GM21515 (cell line): ENCODE results near the gene ZKSCAN3.
A peak's percentile ranks its signal among the peaks of the same experiment; 100 is the strongest.
"Not testable (repeated sequence)": the region's sequence is repeated elsewhere in the genome, so short reads cannot be mapped to it uniquely, and the experiment has no call there.

Experiments used
- ATAC-seq: cut with Tn5 transposase; IDR thresholded peaks from one replicate; pipeline ENCODE4 v1.9.1; 2021; ENCODE audit not compliant: unreplicated experiment

Gene ZKSCAN3

GRCh38 chr6:28371280-28371679 lies 21.5 kb downstream of the ZKSCAN3 start:
- ATAC-seq: no peak

- ATAC-seq: no peak
Observed at GRCh38 chr6:28371706-28372451, 22.1 kb downstream of the ZKSCAN3 start.

GRCh38 chr6:28373925-28374324 lies 24.2 kb downstream of the ZKSCAN3 start:
- no peak for ATAC-seq

- ATAC-seq: no peak
Observed at GRCh38 chr6:28377879-28378278, 28.1 kb downstream of the ZKSCAN3 start.

GRCh38 chr6:28378644-28379043 lies 28.9 kb downstream of the ZKSCAN3 start:
- no peak for ATAC-seq

GRCh38 chr6:28380381-28380780 lies 30.6 kb downstream of the ZKSCAN3 start:
- no peak for ATAC-seq

- ATAC-seq: peak; percentile 91
Observed at GRCh38 chr6:28383235-28384142, 33.7 kb downstream of the ZKSCAN3 start.

- ATAC-seq: no peak
Observed at GRCh38 chr6:28384143-28384533, 34.4 kb downstream of the ZKSCAN3 start.

GRCh38 chr6:28390688-28391087 lies 40.9 kb downstream of the ZKSCAN3 start:
- no peak for ATAC-seq

GRCh38 chr6:28393912-28394662 lies 44.3 kb downstream of the ZKSCAN3 start:
- ATAC-seq: no peak

- no peak for ATAC-seq
Observed at GRCh38 chr6:28395918-28396317, 46.2 kb downstream of the ZKSCAN3 start.

GRCh38 chr6:28399350-28400121 lies 49.8 kb downstream of the ZKSCAN3 start, which contains the start of gene ZSCAN12:
Gene ZSCAN12 (minus strand): TSS chr6:28399747. CDS start chr6:28398405, 1,342 bp downstream.
- peak; percentile 86 for ATAC-seq

- no peak for ATAC-seq
Observed at GRCh38 chr6:28400122-28400451, 50.3 kb downstream of the ZKSCAN3 start.

GRCh38 chr6:28401172-28401571 lies 51.4 kb downstream of the ZKSCAN3 start:
- no peak for ATAC-seq

- no peak for ATAC-seq
Observed at GRCh38 chr6:28402197-28402596, 52.5 kb downstream of the ZKSCAN3 start.

GRCh38 chr6:28403923-28404322 lies 54.2 kb downstream of the ZKSCAN3 start:
- ATAC-seq: not testable (repeated sequence)

- ATAC-seq: no peak
Observed at GRCh38 chr6:28407401-28407800, 57.7 kb downstream of the ZKSCAN3 start.

- no peak for ATAC-seq
Observed at GRCh38 chr6:28408076-28408802, 58.5 kb downstream of the ZKSCAN3 start.

- ATAC-seq: no peak
Observed at GRCh38 chr6:28410767-28411166, 61.0 kb downstream of the ZKSCAN3 start.

GRCh38 chr6:28413681-28414080 lies 63.9 kb downstream of the ZKSCAN3 start:
- no peak for ATAC-seq
